Panc1 (cell line): Measurements from ENCODE around the gene GNAI1. TPM values are rescaled to one million over a fixed set of nuclear protein-coding genes. Genes with fewer than 3 reads are reported as not detected.

Source experiments
- ATAC-seq: fragments of 200-7000 bp; cut with Tn5 transposase; 2 replicates; pipeline ENCODE4 v1.9.1; 2020; ENCODE audit warnings: mild to moderate bottlenecking, moderate library complexity
- BruUV-seq: library from RNA; stranded (reverse); fragments of 400-500 nt; replicated peaks from 2 replicates; lab custom pipeline; 2021; lab: Mats Ljungman, UMichigan
- CTCF ChIA-PET: fragments of 300-600 bp; sonication (Branson Sonifier 250); formaldehyde crosslinking; loops from one replicate; lab custom pipeline; 2022; ENCODE audit warnings: antibody characterized with exemption; lab: Charles Lee
- POLR2A ChIA-PET: fragments of 300-600 bp; sonication (Branson Sonifier 250); formaldehyde crosslinking; loops from one replicate; lab custom pipeline; 2022; ENCODE audit warnings: antibody characterized with exemption; lab: Charles Lee
- DNase-seq: peaks from one replicate; pipeline ENCODE4 v3.0.0-alpha.2; 2010; ENCODE audit warnings: low read depth, low spot score
- H3K27ac ChIP-seq: 2 replicates; pipeline ENCODE4 v1.5.1; 2011; ENCODE audit warnings: mild to moderate bottlenecking, low read length, inconsistent platforms
- H3K27me3 ChIP-seq: fragments of 200-500 bp; sonication (Bioruptor generic); 2 replicates; pipeline ENCODE4 v1.6.0; 2014; ENCODE audit warnings: low read length, inconsistent platforms; ENCODE audit not compliant: control insufficient read depth, insufficient read depth
- H3K36me3 ChIP-seq: fragments of 200-500 bp; sonication (Bioruptor generic); 2 replicates; pipeline ENCODE4 v1.5.1; 2014; ENCODE audit warnings: inconsistent platforms, mild to moderate bottlenecking, low read length, moderate library complexity; ENCODE audit not compliant: control insufficient read depth, insufficient read depth
- H3K4me1 ChIP-seq: 2 replicates; pipeline ENCODE4 v1.5.1; 2011; ENCODE audit warnings: inconsistent platforms, mild to moderate bottlenecking, low read length, moderate library complexity; ENCODE audit not compliant: control insufficient read depth, insufficient read depth
- H3K4me3 ChIP-seq, 2 experiments: 2 replicates each; pipeline ENCODE4 v1.5.1; 2011 to 2012; ENCODE audit warnings: low read depth in 2 of 2, low read length in 2 of 2, mild to moderate bottlenecking in 2 of 2, inconsistent platforms in 1 of 2, moderate library complexity in 1 of 2
- H3K9me3 ChIP-seq: fragments of 200-500 bp; sonication (Bioruptor generic); 2 replicates; pipeline ENCODE4 v1.5.1; 2014; ENCODE audit warnings: low read depth, mild to moderate bottlenecking, inconsistent platforms, low read length, moderate library complexity; ENCODE audit not compliant: control insufficient read depth, insufficient read depth
- POLR2AphosphoS5 ChIP-seq: IDR thresholded peaks from 2 replicates; pipeline ENCODE4 v1.6.1; 2012; ENCODE audit warnings: mild to moderate bottlenecking, low read depth, low read length, moderate library complexity
- SIN3A ChIP-seq: IDR thresholded peaks from 2 replicates; pipeline ENCODE4 v1.6.1; 2012; ENCODE audit warnings: low read depth, mild to moderate bottlenecking, low read length, moderate library complexity, borderline replicate concordance; ENCODE audit not compliant: insufficient read depth
- TCF7L2 ChIP-seq: IDR thresholded peaks from 2 replicates; pipeline ENCODE4 v1.6.1; 2011; ENCODE audit warnings: mild to moderate bottlenecking, low read depth, low read length, inconsistent platforms
- in situ Hi-C: cut with HindIII; loops from 2 replicates; pipeline ENCODE4 v1.10.0; 2016; ENCODE audit warnings: low sequenced_read_pairs, low pct_unique_long_range_greater_than_20kb
- intact Hi-C: fragments of 100-400 bp; cut with micrococcal nuclease; formaldehyde crosslinking; loops from one replicate; pipeline ENCODE4 v1.10.0; 2022; ENCODE audit not compliant: unreplicated experiment
- total RNA-seq: library from RNA; stranded (reverse); gene quantifications from one replicate; pipeline ENCODE4 v1.2.1, GENCODE V29; 2021; ENCODE audit not compliant: unreplicated experiment
- TF ChIP-seq, protein P1 (sequence below): fragments of 450-650 bp; IDR thresholded peaks from 2 replicates; pipeline ENCODE4 v1.5.1; 2017; ENCODE audit warnings: mild to moderate bottlenecking
- TF ChIP-seq, protein P2 (sequence below), 2 experiments: IDR thresholded peaks; 2 replicates each; pipeline ENCODE4 v1.6.1; 2011 to 2012; ENCODE audit warnings: low read depth in 2 of 2, control low read depth in 1 of 2, low read length in 1 of 2, mild to moderate bottlenecking in 1 of 2, moderate library complexity in 1 of 2; ENCODE audit not compliant: insufficient read depth in 1 of 2

Gene GNAI1
- total RNA-seq, 1 experiment from 2014 or later, result 19.2 TPM

GRCh38 chr7:80207501-80207900 is 72.9 kb downstream of the GNAI1 start:
- POLR2A ChIA-PET, result no interaction called here
- Histone ChIP-seq H3K9me3 (no peaks in the 10 kb centered on the region), H3K36me3 (no peaks in the 10 kb centered on the region; the same call in 1 of the 2 replicates), H3K27me3 (no peaks in the 10 kb centered on the region), H3K4me1 (no peaks in the 10 kb centered on the region), H3K27ac (no peak overlapping the region), H3K4me3 (no peak overlapping the region)
- DNase-seq (no peak), ATAC-seq (no peak)
- TF ChIP-seq SIN3A (no peak), POLR2AphosphoS5 (no peak), TCF7L2 (no peak)
- TF ChIP-seq, protein P1, sequence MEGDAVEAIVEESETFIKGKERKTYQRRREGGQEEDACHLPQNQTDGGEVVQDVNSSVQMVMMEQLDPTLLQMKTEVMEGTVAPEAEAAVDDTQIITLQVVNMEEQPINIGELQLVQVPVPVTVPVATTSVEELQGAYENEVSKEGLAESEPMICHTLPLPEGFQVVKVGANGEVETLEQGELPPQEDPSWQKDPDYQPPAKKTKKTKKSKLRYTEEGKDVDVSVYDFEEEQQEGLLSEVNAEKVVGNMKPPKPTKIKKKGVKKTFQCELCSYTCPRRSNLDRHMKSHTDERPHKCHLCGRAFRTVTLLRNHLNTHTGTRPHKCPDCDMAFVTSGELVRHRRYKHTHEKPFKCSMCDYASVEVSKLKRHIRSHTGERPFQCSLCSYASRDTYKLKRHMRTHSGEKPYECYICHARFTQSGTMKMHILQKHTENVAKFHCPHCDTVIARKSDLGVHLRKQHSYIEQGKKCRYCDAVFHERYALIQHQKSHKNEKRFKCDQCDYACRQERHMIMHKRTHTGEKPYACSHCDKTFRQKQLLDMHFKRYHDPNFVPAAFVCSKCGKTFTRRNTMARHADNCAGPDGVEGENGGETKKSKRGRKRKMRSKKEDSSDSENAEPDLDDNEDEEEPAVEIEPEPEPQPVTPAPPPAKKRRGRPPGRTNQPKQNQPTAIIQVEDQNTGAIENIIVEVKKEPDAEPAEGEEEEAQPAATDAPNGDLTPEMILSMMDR, result no peak
- TF ChIP-seq, protein P2, sequence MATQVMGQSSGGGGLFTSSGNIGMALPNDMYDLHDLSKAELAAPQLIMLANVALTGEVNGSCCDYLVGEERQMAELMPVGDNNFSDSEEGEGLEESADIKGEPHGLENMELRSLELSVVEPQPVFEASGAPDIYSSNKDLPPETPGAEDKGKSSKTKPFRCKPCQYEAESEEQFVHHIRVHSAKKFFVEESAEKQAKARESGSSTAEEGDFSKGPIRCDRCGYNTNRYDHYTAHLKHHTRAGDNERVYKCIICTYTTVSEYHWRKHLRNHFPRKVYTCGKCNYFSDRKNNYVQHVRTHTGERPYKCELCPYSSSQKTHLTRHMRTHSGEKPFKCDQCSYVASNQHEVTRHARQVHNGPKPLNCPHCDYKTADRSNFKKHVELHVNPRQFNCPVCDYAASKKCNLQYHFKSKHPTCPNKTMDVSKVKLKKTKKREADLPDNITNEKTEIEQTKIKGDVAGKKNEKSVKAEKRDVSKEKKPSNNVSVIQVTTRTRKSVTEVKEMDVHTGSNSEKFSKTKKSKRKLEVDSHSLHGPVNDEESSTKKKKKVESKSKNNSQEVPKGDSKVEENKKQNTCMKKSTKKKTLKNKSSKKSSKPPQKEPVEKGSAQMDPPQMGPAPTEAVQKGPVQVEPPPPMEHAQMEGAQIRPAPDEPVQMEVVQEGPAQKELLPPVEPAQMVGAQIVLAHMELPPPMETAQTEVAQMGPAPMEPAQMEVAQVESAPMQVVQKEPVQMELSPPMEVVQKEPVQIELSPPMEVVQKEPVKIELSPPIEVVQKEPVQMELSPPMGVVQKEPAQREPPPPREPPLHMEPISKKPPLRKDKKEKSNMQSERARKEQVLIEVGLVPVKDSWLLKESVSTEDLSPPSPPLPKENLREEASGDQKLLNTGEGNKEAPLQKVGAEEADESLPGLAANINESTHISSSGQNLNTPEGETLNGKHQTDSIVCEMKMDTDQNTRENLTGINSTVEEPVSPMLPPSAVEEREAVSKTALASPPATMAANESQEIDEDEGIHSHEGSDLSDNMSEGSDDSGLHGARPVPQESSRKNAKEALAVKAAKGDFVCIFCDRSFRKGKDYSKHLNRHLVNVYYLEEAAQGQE (IDR thresholded peaks at IDR 0.05; ENCODE audit: insufficient read depth in 1 of 2, low read depth in 2 of 2, low read length in 1 of 2), result no peak
- CTCF ChIA-PET, result no interaction called here
- BruUV-seq, result no TSS peak
- in situ Hi-C loops, result no loop called here
- intact Hi-C loops, result no loop called here

- CTCF ChIA-PET, result interaction anchor here (0.6 to 0.7 kb wide), 2 partner anchors 19 to 73 kb away, joined by 3 to 8 read pairs; no protein-coding TSS in a partner anchor
- H3K9me3 ChIP-seq, result no peaks in the 10 kb centered on the region
- peaks cover 3% of the 10 kb centered on the region; the same call in 1 of the 2 replicates for H3K36me3 ChIP-seq
- no peak overlapping the region for H3K27ac ChIP-seq
- no peak overlapping the region for H3K4me3 ChIP-seq
- ATAC-seq (no peak), DNase-seq (no peak)
- in situ Hi-C loops (no loop called here), intact Hi-C loops (no loop called here)
- H3K27me3 ChIP-seq, result no peaks in the 10 kb centered on the region
- POLR2A ChIA-PET, result interaction anchor here (0.6 kb wide), 1 partner anchor 136 kb away, joined by 3 read pairs; no protein-coding TSS in a partner anchor
- BruUV-seq, result no TSS peak
- no peaks in the 10 kb centered on the region for H3K4me1 ChIP-seq
- TF ChIP-seq SIN3A (no peak), POLR2AphosphoS5 (no peak), TCF7L2 (no peak)
- TF ChIP-seq, protein P2 (IDR thresholded peaks at IDR 0.05; ENCODE audit: insufficient read depth in 1 of 2, low read depth in 2 of 2, low read length in 1 of 2), result no peak
- TF ChIP-seq, protein P1, result no peak
Measured at GRCh38 chr7:80208700-80209099, 74.1 kb downstream of the GNAI1 start.
